Activated CD4-positive, alpha-beta T cell treated with anti-CD3 and anti-CD28 coated beads for 36 hours (primary cell): ENCODE results near the gene MYO3B. TPM values are rescaled to one million over a fixed set of nuclear protein-coding genes. Genes with fewer than 3 reads are reported as not detected.

ENCODE experiments used
- ATAC-seq: fragments of 200-7000 bp; cut with Tn5 transposase; one replicate; pipeline ENCODE4 v1.10.0; 2021; ENCODE audit warnings: mild to moderate bottlenecking, moderate library complexity
- CTCF ChIA-PET: fragments of 350-600 bp; sonication (Branson Sonifier 250); formaldehyde crosslinking; loops from one replicate; lab custom pipeline; 2021; ENCODE audit warnings: antibody characterized with exemption; lab: Charles Lee
- POLR2A ChIA-PET: fragments of 350-600 bp; sonication (Branson Sonifier 250); formaldehyde crosslinking; loops from one replicate; lab custom pipeline; 2021; ENCODE audit warnings: antibody characterized with exemption, inconsistent platforms; lab: Charles Lee
- DNase-seq: peaks from one replicate; pipeline ENCODE4 v3.0.0-alpha.2; 2020
- H3K27ac Mint-ChIP-seq: one replicate; pipeline ENCODE4 v1.8.0; 2021; ENCODE audit warnings: mixed read lengths
- H3K27me3 Mint-ChIP-seq: one replicate; pipeline ENCODE4 v1.8.0; 2021; ENCODE audit warnings: mixed read lengths
- H3K36me3 Mint-ChIP-seq: one replicate; pipeline ENCODE4 v1.8.0; 2021; ENCODE audit warnings: low read depth, mixed read lengths
- H3K4me1 Mint-ChIP-seq: one replicate; pipeline ENCODE4 v1.8.0; 2021; ENCODE audit warnings: mixed read lengths
- H3K4me3 Mint-ChIP-seq: one replicate; pipeline ENCODE4 v1.8.0; 2021; ENCODE audit warnings: mild to moderate bottlenecking, moderate library complexity, mixed read lengths
- H3K9me3 Mint-ChIP-seq: one replicate; pipeline ENCODE4 v1.8.0; 2021; ENCODE audit warnings: low read depth, mixed read lengths
- intact Hi-C, 2 experiments: fragments of 100-400 bp; cut with DNase I in 1 of 2; cut with micrococcal nuclease in 1 of 2; formaldehyde crosslinking; loops; one replicate each; pipeline versions ENCODE4 v1.14.2 to v1.15.1; 2022 to 2024; cut with DNase I, micrococcal nuclease
- total RNA-seq, 2 experiments: library from RNA; stranded (reverse); gene quantifications; one replicate each; pipeline ENCODE4 v1.2.3, GENCODE V29; 2021

MYO3B gene
- total RNA-seq, 2 experiments from 2014 or later, result 0.97 to 1.2 TPM

GRCh38 chr2:170579511-170579910 is 401.6 kb downstream of the MYO3B start:
- intact Hi-C loops, result no loop called here
- POLR2A ChIA-PET, result no interaction called here
- no peak for ATAC-seq

DNA sequence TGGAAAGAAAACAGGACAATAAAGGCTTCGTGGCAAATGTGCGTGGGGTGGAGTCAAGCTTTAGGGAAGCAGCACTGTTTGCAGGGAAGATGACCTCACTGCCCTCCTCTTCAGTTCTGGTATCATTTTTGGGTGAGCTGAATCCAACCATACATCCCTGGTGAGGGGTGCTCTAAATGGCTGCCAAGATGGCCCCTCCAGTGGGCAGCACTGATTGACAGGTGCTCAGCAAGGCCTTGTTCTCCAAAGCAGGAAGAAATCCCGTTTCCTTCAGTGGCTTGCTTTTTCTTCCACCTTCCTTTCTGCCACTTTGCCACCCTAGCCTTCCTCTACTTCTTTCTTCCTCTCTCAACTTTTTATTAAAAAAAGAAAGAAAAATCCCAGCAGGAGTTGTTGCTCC is 404.4 kb downstream of the MYO3B start:
- intact Hi-C loops, result no loop called here
- Mint-ChIP-seq H3K27me3 (peaks cover 2% of the 10 kb centered on the region), H3K27ac (no peak overlapping the region), H3K9me3 (no peaks in the 10 kb centered on the region), H3K4me1 (no peaks in the 10 kb centered on the region), H3K36me3 (no peaks in the 10 kb centered on the region), H3K4me3 (no peak overlapping the region)
- DNase-seq (no peak), ATAC-seq (no peak)
- CTCF ChIA-PET, result no interaction called here
- POLR2A ChIA-PET, result interaction anchor here (0.8 kb wide), 1 partner anchor 24 kb away, joined by 3 read pairs; no protein-coding TSS in a partner anchor

More at GRCh38 chr2:170579511-170579910, 401.6 kb downstream of the MYO3B start:
- no peak overlapping the region for H3K27ac Mint-ChIP-seq
- H3K4me3 Mint-ChIP-seq, result no peak overlapping the region
- CTCF ChIA-PET, result no interaction called here
- H3K9me3 Mint-ChIP-seq, result no peaks in the 10 kb centered on the region
- no peaks in the 10 kb centered on the region for H3K36me3 Mint-ChIP-seq
- H3K27me3 Mint-ChIP-seq, result peaks cover 5% of the 10 kb centered on the region
- no peaks in the 10 kb centered on the region for H3K4me1 Mint-ChIP-seq
- no peak for DNase-seq

DNA sequence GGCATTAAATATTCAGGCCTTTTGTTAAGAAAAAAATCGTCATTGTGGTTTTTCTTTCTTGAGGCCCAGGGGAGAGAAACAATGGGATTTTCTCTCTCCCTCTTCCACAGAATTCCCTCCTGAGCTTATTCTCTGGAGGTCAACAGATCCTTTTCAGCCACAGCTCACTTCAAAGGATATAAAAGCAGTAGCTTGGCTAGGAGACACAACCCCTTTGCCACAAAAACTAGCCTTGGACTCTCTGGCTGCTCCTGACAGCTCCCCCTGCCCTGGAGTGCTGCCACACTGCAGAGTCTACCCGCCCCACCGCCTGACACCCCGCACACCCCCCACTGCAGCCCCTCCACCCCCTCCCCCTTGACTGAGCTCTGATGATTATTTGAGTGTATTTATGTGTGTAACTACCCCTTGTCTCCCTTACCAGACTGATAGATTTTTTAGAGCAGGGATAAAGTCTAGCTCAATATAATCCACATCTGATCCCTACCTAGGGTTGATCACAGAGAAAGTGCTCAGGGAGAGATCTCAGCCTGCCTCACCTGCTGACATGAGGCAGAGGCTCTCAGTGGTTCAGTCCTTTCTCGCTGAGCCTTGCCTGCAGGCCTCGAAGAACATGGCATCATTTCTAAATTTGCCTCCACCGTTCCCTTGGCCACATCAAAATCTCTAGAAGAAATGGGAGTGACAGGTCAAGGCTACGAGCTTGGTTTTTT is 405.0 kb downstream of the MYO3B start:
- Mint-ChIP-seq H3K27ac (no peak overlapping the region), H3K9me3 (no peaks in the 10 kb centered on the region), H3K27me3 (peaks cover 2% of the 10 kb centered on the region), H3K4me1 (no peaks in the 10 kb centered on the region), H3K36me3 (no peaks in the 10 kb centered on the region), H3K4me3 (no peak overlapping the region)
- ATAC-seq (no peak), DNase-seq (no peak)
- intact Hi-C loops, result no loop called here
- ChIA-PET POLR2A (interaction anchor here (0.8 kb wide), 1 partner anchor 24 kb away, joined by 3 read pairs; no protein-coding TSS in a partner anchor), CTCF (interaction anchor here (1.0 kb wide), 1 partner anchor 11 kb away, joined by 4 read pairs; no protein-coding TSS in a partner anchor)

GRCh38 chr2:170585067-170585466 is 407.1 kb downstream of the MYO3B start:
- no peak for DNase-seq
- Mint-ChIP-seq H3K9me3 (no peaks in the 10 kb centered on the region), H3K27ac (no peak overlapping the region), H3K4me3 (no peak overlapping the region), H3K27me3 (peaks cover 3% of the 10 kb centered on the region), H3K36me3 (no peaks in the 10 kb centered on the region), H3K4me1 (no peaks in the 10 kb centered on the region)
- ATAC-seq, result no peak
- intact Hi-C loops, result no loop called here
- ChIA-PET POLR2A (no interaction called here), CTCF (interaction anchor here (1.0 to 1.3 kb wide), 2 partner anchors 14 to 349 kb away, joined by 3 read pairs; no protein-coding TSS in a partner anchor)

- ATAC-seq (no peak), DNase-seq (no peak)
- ChIA-PET CTCF (no interaction called here), POLR2A (no interaction called here)
- intact Hi-C loops, result no loop called here
- Mint-ChIP-seq H3K4me1 (no peaks in the 10 kb centered on the region), H3K27ac (no peak overlapping the region), H3K27me3 (peaks cover 3% of the 10 kb centered on the region), H3K4me3 (no peak overlapping the region), H3K36me3 (no peaks in the 10 kb centered on the region), H3K9me3 (no peaks in the 10 kb centered on the region)
Observed at GRCh38 chr2:170586571-170587095, 408.7 kb downstream of the MYO3B start.

GRCh38 chr2:170587117-170587516 is 409.2 kb downstream of the MYO3B start:
- H3K27me3 Mint-ChIP-seq, result peaks cover 3% of the 10 kb centered on the region
- no peak for DNase-seq
- no peaks in the 10 kb centered on the region for H3K9me3 Mint-ChIP-seq
- intact Hi-C loops, result no loop called here
- no peak for ATAC-seq
- H3K27ac Mint-ChIP-seq, result no peak overlapping the region
- no peak overlapping the region for H3K4me3 Mint-ChIP-seq
- ChIA-PET CTCF (no interaction called here), POLR2A (no interaction called here)
- no peaks in the 10 kb centered on the region for H3K4me1 Mint-ChIP-seq
- H3K36me3 Mint-ChIP-seq, result no peaks in the 10 kb centered on the region

DNA sequence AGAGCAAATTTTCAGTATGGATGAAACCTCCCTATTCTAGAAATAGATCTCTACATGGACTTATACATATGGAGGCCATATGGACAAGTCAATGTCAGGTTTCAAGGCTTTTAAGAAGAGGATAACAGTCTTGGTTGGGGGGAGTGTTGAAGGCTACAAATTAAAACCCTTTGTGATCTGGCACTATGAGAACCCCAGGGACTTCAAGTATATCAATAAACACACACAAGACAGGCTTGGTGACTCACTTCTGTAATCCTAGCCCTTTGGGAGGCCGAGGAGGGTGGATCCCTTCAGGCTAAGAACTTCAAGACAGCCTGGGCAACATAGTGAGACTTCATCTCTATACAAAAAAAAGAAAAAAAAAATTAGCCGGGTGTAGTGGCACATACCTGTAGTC is 410.0 kb downstream of the MYO3B start:
- CTCF ChIA-PET, result interaction anchor here (0.6 kb wide), 2 partner anchors 10 to 225 kb away, joined by 3 to 4 read pairs; no protein-coding TSS in a partner anchor
- H3K4me1 Mint-ChIP-seq, result no peaks in the 10 kb centered on the region
- H3K36me3 Mint-ChIP-seq, result no peaks in the 10 kb centered on the region
- ATAC-seq, result no peak
- DNase-seq, result no peak
- no peak overlapping the region for H3K4me3 Mint-ChIP-seq
- H3K27ac Mint-ChIP-seq, result no peak overlapping the region
- no peaks in the 10 kb centered on the region for H3K9me3 Mint-ChIP-seq
- intact Hi-C loops, result no loop called here
- POLR2A ChIA-PET, result no interaction called here
- peaks cover 3% of the 10 kb centered on the region for H3K27me3 Mint-ChIP-seq

DNA sequence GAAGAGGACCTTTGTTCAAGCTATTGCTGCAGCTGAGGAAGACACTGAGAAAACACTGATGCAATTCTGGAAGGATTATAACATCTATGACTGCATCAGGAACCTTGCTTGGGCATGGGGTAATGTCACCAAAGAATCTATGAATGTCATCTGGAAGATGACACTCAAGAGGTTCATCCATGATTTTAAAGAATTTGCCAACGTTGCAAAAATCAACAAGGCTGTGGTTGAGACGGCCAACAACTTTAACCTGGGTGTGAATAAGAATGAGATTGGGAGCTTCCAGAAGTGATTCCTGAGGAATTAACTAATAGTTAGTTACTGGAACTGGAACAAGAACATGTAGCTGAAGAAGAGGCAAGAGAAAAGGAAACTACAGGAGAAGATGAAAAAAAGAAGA is 410.8 kb downstream of the MYO3B start:
- Mint-ChIP-seq H3K36me3 (no peaks in the 10 kb centered on the region), H3K9me3 (no peaks in the 10 kb centered on the region), H3K4me1 (no peaks in the 10 kb centered on the region), H3K4me3 (no peak overlapping the region), H3K27me3 (peaks cover 3% of the 10 kb centered on the region), H3K27ac (no peak overlapping the region)
- intact Hi-C loops, result no loop called here
- ChIA-PET POLR2A (no interaction called here), CTCF (interaction anchor here (0.7 kb wide), 1 partner anchor 224 kb away, joined by 3 read pairs; no protein-coding TSS in a partner anchor)
- ATAC-seq, result no peak
- DNase-seq, result no peak

DNA sequence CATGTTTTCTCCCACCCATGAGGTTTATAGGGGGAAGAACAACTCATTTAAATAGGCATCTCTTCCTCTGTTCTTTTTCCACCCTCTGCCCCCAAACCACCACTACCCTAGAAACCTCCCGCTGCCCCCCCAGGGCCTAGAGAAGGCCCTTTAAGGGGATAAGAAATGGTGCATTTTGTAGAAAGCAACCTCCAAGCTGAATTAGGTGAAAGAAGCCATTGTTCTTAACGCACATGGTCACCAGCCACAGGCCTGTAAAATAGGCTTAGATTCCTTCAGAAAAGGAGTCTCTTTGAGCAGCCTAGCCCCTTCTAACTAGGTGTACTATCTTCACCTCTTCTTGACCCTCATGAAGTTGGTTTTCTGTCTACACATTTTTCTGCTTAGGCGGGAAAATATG is 418.6 kb downstream of the MYO3B start:
- Mint-ChIP-seq H3K36me3 (no peaks in the 10 kb centered on the region), H3K4me3 (no peak overlapping the region), H3K27ac (no peak overlapping the region), H3K9me3 (no peaks in the 10 kb centered on the region), H3K4me1 (no peaks in the 10 kb centered on the region), H3K27me3 (peaks cover 3% of the 10 kb centered on the region)
- ATAC-seq (no peak), DNase-seq (no peak)
- POLR2A ChIA-PET, result no interaction called here
- CTCF ChIA-PET, result no interaction called here
- intact Hi-C loops, result no loop called here

DNA sequence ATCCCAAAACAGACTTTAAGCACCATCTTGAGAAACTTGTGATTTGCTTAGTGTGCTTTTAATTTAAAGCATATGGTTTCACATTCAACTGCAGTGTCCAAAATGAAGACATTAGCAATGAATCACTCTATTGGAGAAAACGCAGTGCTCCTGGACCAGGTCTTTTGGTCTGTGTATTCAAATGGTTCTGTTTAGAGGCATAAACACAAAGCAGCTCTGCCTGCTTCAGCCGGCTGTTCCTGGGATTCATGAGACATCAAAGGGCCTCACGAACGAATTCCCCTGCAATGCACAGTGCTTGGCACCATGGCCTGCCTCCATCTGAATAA is 420.1 kb downstream of the MYO3B start:
- ChIA-PET CTCF (interaction anchor here (1.9 kb wide), 1 partner anchor 237 kb away, joined by 4 read pairs; no protein-coding TSS in a partner anchor), POLR2A (no interaction called here)

DNA sequence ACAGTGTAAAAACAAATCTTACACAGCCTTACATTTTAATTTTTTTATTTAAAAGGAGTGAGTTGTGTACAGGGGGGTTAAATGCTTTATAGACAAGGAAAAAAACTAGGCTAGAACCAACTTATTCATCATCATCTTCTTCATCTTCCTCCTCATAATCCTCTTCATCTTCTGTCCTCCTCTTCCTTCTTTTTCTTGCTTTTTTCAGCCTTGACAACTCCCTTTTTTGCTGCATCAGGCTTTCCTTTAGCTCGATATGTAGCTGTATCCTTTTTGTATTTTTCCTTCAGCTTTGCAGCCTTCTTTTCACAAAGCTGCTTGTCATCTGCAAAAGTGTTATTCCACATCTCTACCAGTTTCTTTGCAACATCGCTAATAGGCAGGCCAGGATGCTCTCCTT is 423.5 kb downstream of the MYO3B start:
- DNase-seq, result no peak
- no peak for ATAC-seq
- no peak overlapping the region for H3K27ac Mint-ChIP-seq
- POLR2A ChIA-PET, result no interaction called here
- intact Hi-C loops, result no loop called here
- H3K9me3 Mint-ChIP-seq, result no peaks in the 10 kb centered on the region
- H3K4me3 Mint-ChIP-seq, result no peak overlapping the region
- CTCF ChIA-PET, result interaction anchor here (0.8 kb wide), 1 partner anchor 1611 kb away, joined by 3 read pairs; no protein-coding TSS in a partner anchor
- no peaks in the 10 kb centered on the region for H3K4me1 Mint-ChIP-seq
- H3K27me3 Mint-ChIP-seq, result peaks cover 8% of the 10 kb centered on the region
- H3K36me3 Mint-ChIP-seq, result no peaks in the 10 kb centered on the region

More for the DNA sequence above, 420.1 kb downstream of the MYO3B start:
- no peak for DNase-seq
- H3K4me3 Mint-ChIP-seq, result no peak overlapping the region
- H3K4me1 Mint-ChIP-seq, result no peaks in the 10 kb centered on the region
- no peaks in the 10 kb centered on the region for H3K9me3 Mint-ChIP-seq
- peaks cover 3% of the 10 kb centered on the region for H3K27me3 Mint-ChIP-seq
- H3K27ac Mint-ChIP-seq, result no peak overlapping the region
- ATAC-seq, result no peak
- intact Hi-C loops, result no loop called here
- H3K36me3 Mint-ChIP-seq, result no peaks in the 10 kb centered on the region

- Mint-ChIP-seq H3K4me1 (no peaks in the 10 kb centered on the region), H3K27me3 (peaks cover 5% of the 10 kb centered on the region), H3K9me3 (no peaks in the 10 kb centered on the region), H3K36me3 (no peaks in the 10 kb centered on the region), H3K4me3 (no peak overlapping the region), H3K27ac (no peak overlapping the region)
- intact Hi-C loops, result no loop called here
- ChIA-PET CTCF (no interaction called here), POLR2A (no interaction called here)
- no peak for DNase-seq
- no peak for ATAC-seq
Observed at GRCh38 chr2:170605862-170606261, 427.9 kb downstream of the MYO3B start.
